GM12892 (cell line): ENCODE results near the gene TCFL5.
"Not testable (repeated sequence)": the region's sequence is repeated elsewhere in the genome, so short reads cannot be mapped to it uniquely, and the experiment has no call there.

Experiments used
- DNase-seq: peaks from one replicate; pipeline ENCODE4 v3.0.0; 2011; ENCODE audit not compliant: insufficient read length
- FAIRE-seq: peaks from 2 replicates; lab custom pipeline; 2011; peaks lifted over from hg19 to GRCh38; lab: Jason Lieb, UNC
- POLR2A ChIP-seq: IDR thresholded peaks from 2 replicates; pipeline ENCODE4 v1.6.1; 2011; ENCODE audit warnings: low read depth, low read length, control low read depth
- POLR2AphosphoS5 ChIP-seq: IDR thresholded peaks from 2 replicates; pipeline ENCODE4 v1.6.1; 2011; ENCODE audit warnings: low read depth, low read length, control low read depth
- TAF1 ChIP-seq: IDR thresholded peaks from 2 replicates; pipeline ENCODE4 v1.6.1; 2011; ENCODE audit warnings: low read depth, mild to moderate bottlenecking, control low read depth, low read length, borderline replicate concordance

TCFL5 gene

GRCh38 chr20:62875419-62876361 lies 14.1 kb upstream of the TCFL5 start:
- DNase-seq (no peak), FAIRE-seq (no peak)
- TF ChIP-seq TAF1 (no peak), POLR2AphosphoS5 (no peak), POLR2A (no peak)

- DNase-seq (no peak), FAIRE-seq (no peak)
- no peak for TF ChIP-seq POLR2AphosphoS5
- no peak for TF ChIP-seq POLR2A
- no peak for TF ChIP-seq TAF1
Measured at GRCh38 chr20:62874964-62875344, 13.3 kb upstream of the TCFL5 start.

- not testable (repeated sequence) for DNase-seq, FAIRE-seq
Measured at GRCh38 chr20:62873681-62874031, 12.0 kb upstream of the TCFL5 start.

GRCh38 chr20:62873280-62873679 lies 11.7 kb upstream of the TCFL5 start:
- FAIRE-seq: no peak
- DNase-seq: no peak
- no peak for TF ChIP-seq TAF1
- no peak for TF ChIP-seq POLR2AphosphoS5
- no peak for TF ChIP-seq POLR2A

GRCh38 chr20:62872862-62873261 lies 11.2 kb upstream of the TCFL5 start:
- FAIRE-seq (no peak), DNase-seq (no peak)
- no peak for TF ChIP-seq TAF1
- no peak for TF ChIP-seq POLR2AphosphoS5
- TF ChIP-seq POLR2A: no peak

- TF ChIP-seq POLR2AphosphoS5 (no peak), TAF1 (no peak), POLR2A (no peak)
- FAIRE-seq (no peak), DNase-seq (no peak)
Measured at GRCh38 chr20:62872184-62872847, 10.7 kb upstream of the TCFL5 start.

GRCh38 chr20:62864207-62864606 lies 2.6 kb upstream of the TCFL5 start:
- DNase-seq (no peak), FAIRE-seq (no peak)
- TF ChIP-seq POLR2AphosphoS5: no peak
- TF ChIP-seq POLR2A: no peak
- TF ChIP-seq TAF1: no peak

- no peak for DNase-seq
- FAIRE-seq: no peak
- no peak; the same call in 1 of the 2 replicates for TF ChIP-seq POLR2A
Measured at GRCh38 chr20:62860924-62861691, 514 bp downstream of the TCFL5 start.

GRCh38 chr20:62860391-62860923 lies 1.2 kb downstream of the TCFL5 start:
- FAIRE-seq (no peak), DNase-seq (no peak)
- TF ChIP-seq TAF1: no peak
- TF ChIP-seq POLR2AphosphoS5: no peak
- no peak for TF ChIP-seq POLR2A

- TF ChIP-seq POLR2A: no peak
- TF ChIP-seq POLR2AphosphoS5: no peak
- no peak for TF ChIP-seq TAF1
- FAIRE-seq (no peak), DNase-seq (no peak)
Measured at GRCh38 chr20:62859721-62860120, 1.9 kb downstream of the TCFL5 start.

- no peak for TF ChIP-seq POLR2A
- TF ChIP-seq POLR2AphosphoS5: no peak
- TF ChIP-seq TAF1: no peak
- FAIRE-seq (no peak), DNase-seq (no peak)
Measured at GRCh38 chr20:62858058-62858830, 3.4 kb downstream of the TCFL5 start.
